Activated naive CD8-positive, alpha-beta T cell treated with anti-CD3 and anti-CD28 coated beads for 36 hours (primary cell): Measurements from ENCODE around the gene MADD. TPM values are rescaled to one million over a fixed set of nuclear protein-coding genes. Genes with fewer than 3 reads are reported as not detected.

Experiments used
- DNase-seq: peaks from one replicate; pipeline ENCODE4 v3.0.0; 2021
- H3K27ac Mint-ChIP-seq: one replicate; pipeline ENCODE4 v1.8.0; 2022; ENCODE audit warnings: mild to moderate bottlenecking, moderate library complexity, mixed read lengths
- H3K27me3 Mint-ChIP-seq: one replicate; pipeline ENCODE4 v1.8.0; 2022; ENCODE audit warnings: mild to moderate bottlenecking, mixed read lengths
- H3K36me3 Mint-ChIP-seq: one replicate; pipeline ENCODE4 v1.8.0; 2021; ENCODE audit warnings: mild to moderate bottlenecking, mixed read lengths
- H3K4me1 Mint-ChIP-seq: one replicate; pipeline ENCODE4 v1.8.0; 2021; ENCODE audit warnings: mixed read lengths
- H3K4me3 Mint-ChIP-seq: one replicate; pipeline ENCODE4 v1.8.0; 2022; ENCODE audit warnings: mild to moderate bottlenecking, moderate library complexity, mixed read lengths
- H3K9me3 Mint-ChIP-seq: one replicate; pipeline ENCODE4 v1.8.0; 2022; ENCODE audit warnings: mixed read lengths
- total RNA-seq, 2 experiments: library from RNA; stranded (reverse); gene quantifications; one replicate each; pipeline ENCODE4 v1.2.3, GENCODE V29; 2021

MADD gene
- total RNA-seq, 2 experiments from 2014 or later, result 50.9 to 51.2 TPM

DNA sequence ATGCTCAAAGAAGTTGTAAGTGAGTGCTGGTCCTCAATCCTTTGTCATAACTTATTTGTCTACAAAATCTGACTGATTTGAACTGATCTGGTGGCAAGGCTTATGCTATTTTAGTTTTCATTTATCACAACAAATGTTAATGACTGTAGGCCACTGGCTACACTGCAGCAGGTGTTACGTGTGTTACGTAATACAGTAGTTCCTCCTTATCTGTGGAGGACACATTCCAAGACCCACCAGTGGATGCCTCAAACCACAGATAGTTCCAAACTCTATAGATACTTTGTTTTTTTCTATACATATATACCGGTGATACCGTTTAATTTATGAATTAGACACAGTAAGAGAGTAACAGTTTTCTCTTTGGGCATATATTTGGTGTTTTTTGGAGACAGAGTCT lies 7.0 kb downstream of the MADD start:
- Mint-ChIP-seq H3K36me3 (peaks cover 12% of the 10 kb centered on the region), H3K27ac (no peak overlapping the region), H3K27me3 (no peaks in the 10 kb centered on the region), H3K4me1 (peaks cover 16% of the 10 kb centered on the region), H3K4me3 (no peak overlapping the region), H3K9me3 (no peaks in the 10 kb centered on the region)
- no peak for DNase-seq

DNA sequence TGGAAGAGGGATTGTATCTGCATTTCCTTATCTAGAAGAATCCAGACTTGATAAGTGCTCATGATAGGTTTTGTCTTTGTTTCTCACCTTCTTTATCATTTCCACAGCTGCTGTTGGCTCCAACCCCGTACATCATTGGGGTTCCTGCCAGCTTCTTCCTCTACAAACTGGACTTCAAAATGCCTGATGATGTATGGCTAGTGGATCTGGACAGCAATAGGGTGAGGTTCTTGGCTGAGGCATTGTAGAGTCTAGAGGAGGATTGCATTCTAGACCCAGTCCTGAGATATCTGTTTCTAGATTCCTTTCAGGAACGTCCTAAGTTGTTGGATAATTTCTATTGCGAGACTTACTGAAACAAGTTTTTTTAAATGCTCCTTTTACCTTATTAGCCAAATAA lies 8.1 kb downstream of the MADD start:
- no peak for DNase-seq
- peaks cover 16% of the 10 kb centered on the region for H3K36me3 Mint-ChIP-seq
- no peaks in the 10 kb centered on the region for H3K27me3 Mint-ChIP-seq
- no peak overlapping the region for H3K27ac Mint-ChIP-seq
- no peak overlapping the region for H3K4me3 Mint-ChIP-seq
- no peaks in the 10 kb centered on the region for H3K9me3 Mint-ChIP-seq
- H3K4me1 Mint-ChIP-seq, result peaks cover 6% of the 10 kb centered on the region

DNA sequence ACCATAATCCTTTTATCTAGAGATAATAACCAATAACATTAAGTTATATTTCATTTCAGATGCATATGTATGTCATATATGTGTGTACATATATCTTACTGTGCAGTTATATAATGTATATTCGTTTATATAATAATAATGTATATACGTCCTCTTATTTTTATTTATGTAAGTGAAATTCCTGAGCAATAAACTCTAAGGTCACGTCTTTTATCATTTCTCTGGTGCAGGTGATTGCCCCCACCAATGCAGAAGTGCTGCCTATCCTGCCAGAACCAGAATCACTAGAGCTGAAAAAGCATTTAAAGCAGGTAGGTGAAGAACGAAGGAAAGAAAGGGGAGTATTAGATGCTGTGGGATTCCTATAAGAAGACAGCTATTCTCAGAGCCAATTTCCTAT lies 8.8 kb downstream of the MADD start:
- peaks cover 16% of the 10 kb centered on the region for H3K36me3 Mint-ChIP-seq
- H3K27me3 Mint-ChIP-seq, result no peaks in the 10 kb centered on the region
- H3K9me3 Mint-ChIP-seq, result no peaks in the 10 kb centered on the region
- H3K4me1 Mint-ChIP-seq, result peaks cover 2% of the 10 kb centered on the region
- DNase-seq, result no peak
- no peak overlapping the region for H3K27ac Mint-ChIP-seq
- no peak overlapping the region for H3K4me3 Mint-ChIP-seq

DNA sequence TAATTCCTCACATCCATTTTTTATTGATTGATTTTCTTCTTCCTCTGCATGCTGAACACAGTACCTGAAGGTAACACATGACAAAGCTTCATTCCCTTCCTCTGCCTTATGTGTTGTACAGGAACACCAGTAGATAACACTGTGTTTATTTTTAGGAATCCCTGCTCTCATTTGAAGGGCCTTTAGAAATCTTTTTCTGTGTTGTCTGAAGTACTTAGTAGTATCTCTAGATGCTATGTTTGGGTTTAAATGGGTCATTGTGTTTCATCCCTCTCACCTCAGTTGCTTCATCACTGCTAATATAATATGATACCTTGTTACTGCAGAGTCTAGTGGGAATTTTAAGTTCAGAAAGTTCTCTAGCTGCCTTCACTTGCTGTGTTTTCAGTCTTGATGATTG lies 10.2 kb downstream of the MADD start:
- Mint-ChIP-seq H3K27me3 (no peaks in the 10 kb centered on the region), H3K4me3 (no peak overlapping the region), H3K9me3 (no peaks in the 10 kb centered on the region), H3K27ac (no peak overlapping the region), H3K4me1 (no peaks in the 10 kb centered on the region), H3K36me3 (peaks cover 18% of the 10 kb centered on the region)
- DNase-seq, result no peak

DNA sequence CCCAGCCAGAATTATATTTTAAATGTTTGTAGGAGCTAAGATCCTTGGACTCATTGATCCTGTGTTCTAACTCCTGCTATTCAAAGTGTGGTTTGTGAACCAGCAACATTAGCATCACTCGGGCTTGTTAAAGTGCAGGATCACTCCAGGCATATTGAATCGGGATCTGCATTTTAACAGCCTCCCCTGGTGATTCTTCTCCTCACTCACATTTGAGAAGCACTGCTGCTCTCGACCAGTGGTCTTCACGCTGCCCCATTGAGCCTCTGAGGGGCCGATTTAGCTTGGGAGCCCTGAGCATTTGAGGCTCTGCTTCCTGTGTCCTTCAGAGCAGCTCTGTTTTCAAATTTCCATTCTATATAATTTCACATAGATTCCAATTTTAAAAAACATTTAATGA lies 10.9 kb downstream of the MADD start:
- no peaks in the 10 kb centered on the region for H3K4me1 Mint-ChIP-seq
- no peak overlapping the region for H3K4me3 Mint-ChIP-seq
- H3K27me3 Mint-ChIP-seq, result no peaks in the 10 kb centered on the region
- H3K27ac Mint-ChIP-seq, result no peak overlapping the region
- no peaks in the 10 kb centered on the region for H3K9me3 Mint-ChIP-seq
- no peak for DNase-seq
- H3K36me3 Mint-ChIP-seq, result peaks cover 17% of the 10 kb centered on the region

DNA sequence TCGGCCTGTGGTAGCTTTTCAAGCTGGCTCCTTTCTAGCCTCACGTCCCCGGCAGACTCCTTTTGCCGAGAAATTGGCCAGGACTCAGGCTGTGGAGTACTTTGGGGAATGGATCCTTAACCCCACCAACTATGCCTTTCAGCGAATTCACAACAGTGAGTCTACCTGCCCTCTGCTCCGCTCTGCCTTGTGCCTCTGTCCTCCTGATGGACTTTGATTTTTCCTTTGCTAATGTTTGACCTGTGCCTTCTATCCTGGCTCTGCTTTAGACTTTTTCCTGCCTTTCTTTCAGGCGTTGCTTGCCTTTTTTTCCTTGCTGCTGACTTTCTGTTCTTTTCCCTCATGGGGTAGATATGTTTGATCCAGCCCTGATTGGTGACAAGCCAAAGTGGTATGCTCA lies 12.5 kb downstream of the MADD start:
- DNase-seq, result no peak
- Mint-ChIP-seq H3K4me3 (no peak overlapping the region), H3K4me1 (no peaks in the 10 kb centered on the region), H3K27ac (no peak overlapping the region), H3K9me3 (no peaks in the 10 kb centered on the region), H3K36me3 (peaks cover 14% of the 10 kb centered on the region), H3K27me3 (no peaks in the 10 kb centered on the region)

DNA sequence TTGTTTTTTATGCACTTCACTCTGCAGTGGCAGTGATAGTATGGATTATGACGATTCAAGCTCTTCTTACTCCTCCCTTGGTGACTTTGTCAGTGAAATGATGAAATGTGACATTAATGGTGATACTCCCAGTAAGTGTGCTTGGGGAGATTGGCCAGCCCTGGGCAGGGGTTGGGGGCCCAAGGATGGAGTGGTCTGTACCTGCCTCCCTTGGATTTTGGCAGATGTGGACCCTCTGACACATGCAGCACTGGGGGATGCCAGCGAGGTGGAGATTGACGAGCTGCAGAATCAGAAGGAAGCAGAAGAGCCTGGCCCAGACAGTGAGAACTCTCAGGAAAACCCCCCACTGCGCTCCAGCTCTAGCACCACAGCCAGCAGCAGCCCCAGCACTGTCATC lies 14.2 kb downstream of the MADD start:
- H3K9me3 Mint-ChIP-seq, result no peaks in the 10 kb centered on the region
- no peaks in the 10 kb centered on the region for H3K4me1 Mint-ChIP-seq
- H3K27me3 Mint-ChIP-seq, result no peaks in the 10 kb centered on the region
- no peak overlapping the region for H3K4me3 Mint-ChIP-seq
- H3K36me3 Mint-ChIP-seq, result peaks cover 14% of the 10 kb centered on the region
- no peak overlapping the region for H3K27ac Mint-ChIP-seq
- DNase-seq, result no peak

DNA sequence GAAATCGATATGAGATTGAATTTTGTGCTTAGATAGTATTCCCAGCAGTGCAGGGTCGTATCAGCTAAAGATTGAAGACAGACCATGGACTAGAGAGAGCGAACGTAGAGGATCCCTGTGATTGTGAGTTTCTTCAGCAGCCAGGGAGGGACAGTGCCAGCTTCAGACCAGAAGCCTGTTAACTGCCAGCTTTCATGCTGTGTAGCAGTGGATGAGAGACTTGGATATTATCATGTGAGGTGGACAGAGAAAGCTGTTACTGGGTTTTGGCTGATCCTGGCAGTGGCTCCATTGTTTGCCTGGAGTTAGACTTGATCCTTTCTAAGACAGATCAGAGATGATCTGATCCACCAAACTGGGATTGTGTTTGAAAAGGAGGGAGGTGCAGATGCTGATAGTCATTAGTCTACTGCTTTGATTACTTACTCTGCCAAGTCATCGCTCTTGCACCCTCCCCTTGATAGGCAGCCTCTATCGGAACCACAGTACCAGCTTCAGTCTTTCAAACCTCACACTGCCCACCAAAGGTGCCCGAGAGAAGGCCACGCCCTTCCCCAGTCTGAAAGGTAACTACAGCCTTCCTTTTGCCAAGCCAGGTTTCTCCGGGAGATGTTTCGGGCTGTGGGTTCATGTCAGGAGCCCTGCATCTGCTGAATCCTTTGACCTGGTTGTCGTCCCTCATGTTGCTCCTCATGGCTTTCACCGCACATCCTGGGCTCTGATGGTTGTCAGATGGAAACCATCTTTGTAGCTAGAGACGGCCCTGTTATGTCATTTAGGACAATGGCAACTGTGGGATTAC lies 16.2 kb downstream of the MADD start:
- Mint-ChIP-seq H3K4me1 (no peaks in the 10 kb centered on the region), H3K4me3 (no peak overlapping the region), H3K27me3 (no peaks in the 10 kb centered on the region), H3K9me3 (no peaks in the 10 kb centered on the region), H3K27ac (no peak overlapping the region), H3K36me3 (peaks cover 15% of the 10 kb centered on the region)
- DNase-seq, result no peak

DNA sequence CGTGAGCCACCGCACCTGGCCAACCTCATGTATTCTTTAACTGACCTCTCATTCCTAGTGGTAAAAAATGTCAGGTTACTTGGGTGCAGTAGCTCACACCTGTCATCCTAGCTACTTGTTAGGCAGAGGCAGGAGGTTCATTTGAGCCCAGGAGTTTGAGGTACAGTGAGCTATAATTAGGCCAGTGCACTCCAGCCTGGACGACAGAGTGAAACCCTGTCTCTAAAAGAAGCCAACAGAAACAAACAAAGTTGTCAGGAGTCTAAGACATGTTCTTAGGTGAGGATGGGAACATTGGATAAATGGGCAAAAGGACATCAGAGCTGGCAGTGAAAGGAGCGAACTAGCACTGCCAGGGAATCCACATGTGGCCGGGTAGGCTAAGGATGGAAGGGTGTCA lies 18.1 kb downstream of the MADD start:
- no peak for DNase-seq
- Mint-ChIP-seq H3K27me3 (no peaks in the 10 kb centered on the region), H3K9me3 (no peaks in the 10 kb centered on the region), H3K4me3 (no peak overlapping the region), H3K27ac (no peak overlapping the region), H3K36me3 (peaks cover 11% of the 10 kb centered on the region), H3K4me1 (no peaks in the 10 kb centered on the region)

DNA sequence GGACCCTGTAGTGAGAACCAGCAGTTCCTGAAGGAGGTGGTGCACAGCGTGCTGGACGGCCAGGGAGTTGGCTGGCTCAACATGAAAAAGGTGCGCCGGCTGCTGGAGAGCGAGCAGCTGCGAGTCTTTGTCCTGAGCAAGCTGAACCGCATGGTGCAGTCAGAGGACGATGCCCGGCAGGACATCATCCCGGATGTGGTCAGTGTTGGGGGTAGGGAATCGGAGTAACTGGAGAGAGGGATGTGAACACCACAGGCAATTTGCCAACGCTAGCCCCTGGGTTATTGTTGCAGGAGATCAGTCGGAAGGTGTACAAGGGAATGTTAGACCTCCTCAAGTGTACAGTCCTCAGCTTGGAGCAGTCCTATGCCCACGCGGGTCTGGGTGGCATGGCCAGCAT lies 19.9 kb downstream of the MADD start:
- H3K4me3 Mint-ChIP-seq, result no peak overlapping the region
- H3K4me1 Mint-ChIP-seq, result no peaks in the 10 kb centered on the region
- H3K9me3 Mint-ChIP-seq, result no peaks in the 10 kb centered on the region
- peaks cover 12% of the 10 kb centered on the region for H3K36me3 Mint-ChIP-seq
- no peak for DNase-seq
- no peaks in the 10 kb centered on the region for H3K27me3 Mint-ChIP-seq
- H3K27ac Mint-ChIP-seq, result no peak overlapping the region

DNA sequence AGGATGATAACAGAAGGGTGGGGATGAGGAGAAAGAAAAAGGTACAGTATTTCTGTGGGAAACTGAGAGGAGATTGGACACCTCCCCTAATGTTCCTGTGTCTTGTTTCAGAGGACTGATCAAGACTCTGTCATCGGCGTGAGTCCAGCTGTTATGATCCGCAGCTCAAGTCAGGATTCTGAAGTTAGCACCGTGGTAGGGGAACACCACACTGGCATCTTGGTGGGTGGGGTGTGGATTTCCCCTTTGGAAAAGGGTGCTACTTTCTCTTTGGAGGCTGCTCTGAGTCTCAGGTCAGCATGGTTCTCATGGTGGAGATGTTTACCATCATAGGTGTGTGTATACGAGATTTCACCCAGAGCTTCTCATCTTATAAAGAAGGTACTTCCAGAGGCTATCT lies 25.5 kb downstream of the MADD start:
- H3K27ac Mint-ChIP-seq, result no peak overlapping the region
- H3K4me1 Mint-ChIP-seq, result no peaks in the 10 kb centered on the region
- no peak overlapping the region for H3K4me3 Mint-ChIP-seq
- H3K27me3 Mint-ChIP-seq, result no peaks in the 10 kb centered on the region
- no peaks in the 10 kb centered on the region for H3K9me3 Mint-ChIP-seq
- peaks cover 34% of the 10 kb centered on the region for H3K36me3 Mint-ChIP-seq
- DNase-seq, result no peak

DNA sequence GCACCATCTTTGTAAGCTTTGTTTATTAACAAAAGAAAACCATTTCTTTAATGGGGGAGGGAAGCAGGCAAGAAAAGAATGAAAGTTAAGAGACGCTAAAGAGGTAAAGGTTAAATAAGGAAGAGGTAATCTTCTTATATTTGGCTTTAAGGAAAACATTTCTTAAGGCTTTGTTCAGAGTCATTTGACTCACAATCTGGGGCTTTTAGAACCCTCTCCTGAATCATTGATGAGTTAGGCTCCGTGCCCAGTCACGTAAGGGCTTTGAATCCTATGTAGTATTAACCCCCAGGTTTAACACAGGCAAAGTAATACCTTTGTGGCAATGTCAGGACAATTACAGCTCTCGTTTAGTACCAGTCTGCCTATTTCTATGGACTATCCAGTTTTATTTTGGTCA lies 26.1 kb downstream of the MADD start:
- Mint-ChIP-seq H3K9me3 (no peaks in the 10 kb centered on the region), H3K36me3 (peaks cover 36% of the 10 kb centered on the region), H3K27me3 (no peaks in the 10 kb centered on the region), H3K4me1 (no peaks in the 10 kb centered on the region), H3K27ac (no peak overlapping the region), H3K4me3 (no peak overlapping the region)
- no peak for DNase-seq

DNA sequence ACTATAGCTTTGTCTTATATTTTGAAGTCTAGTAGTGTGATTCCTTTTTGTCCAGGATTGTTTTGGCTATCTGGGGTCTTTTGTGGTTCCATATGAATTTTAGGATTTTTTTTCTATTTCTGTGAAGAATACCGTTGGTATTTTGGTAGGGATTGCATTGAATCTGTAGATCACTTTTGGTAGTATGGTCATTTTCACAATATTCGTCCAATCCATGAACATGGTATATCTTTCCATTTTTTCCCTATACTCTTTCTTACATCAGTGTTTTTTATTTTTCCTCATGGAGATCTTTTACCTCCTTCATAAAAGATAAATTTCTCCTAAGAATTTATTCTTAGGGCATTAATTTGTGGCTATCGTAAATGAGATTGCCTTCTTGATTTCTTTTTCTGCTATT lies 29.1 kb downstream of the MADD start:
- Mint-ChIP-seq H3K4me1 (peaks cover 8% of the 10 kb centered on the region), H3K27me3 (no peaks in the 10 kb centered on the region), H3K27ac (no peak overlapping the region), H3K9me3 (peaks cover 13% of the 10 kb centered on the region), H3K36me3 (peaks cover 59% of the 10 kb centered on the region), H3K4me3 (no peak overlapping the region)
- DNase-seq, result no peak

DNA sequence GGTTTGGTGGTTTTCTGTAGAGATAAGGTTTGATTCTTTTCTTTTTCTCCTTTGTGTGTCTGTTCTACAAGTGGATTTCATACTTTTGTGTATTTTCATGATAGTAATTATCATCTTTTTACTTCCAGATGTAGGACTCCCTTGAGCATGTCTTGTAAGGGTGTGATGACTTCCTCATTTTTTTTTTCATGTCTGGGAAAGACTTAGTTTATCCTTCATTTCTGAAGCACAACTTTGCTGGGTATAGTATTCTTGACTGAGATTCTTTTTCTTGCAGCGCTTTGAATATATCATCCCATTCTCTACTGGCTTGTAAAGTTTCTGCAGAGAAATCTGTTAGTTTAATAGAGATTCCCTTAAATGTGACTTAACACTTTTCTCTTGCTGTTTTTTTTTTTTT lies 32.9 kb downstream of the MADD start:
- H3K36me3 Mint-ChIP-seq, result peaks cover 64% of the 10 kb centered on the region
- H3K4me1 Mint-ChIP-seq, result peaks cover 8% of the 10 kb centered on the region
- H3K4me3 Mint-ChIP-seq, result no peak overlapping the region
- H3K27me3 Mint-ChIP-seq, result no peaks in the 10 kb centered on the region
- peak overlapping the region; percentile 62 for H3K27ac Mint-ChIP-seq
- H3K9me3 Mint-ChIP-seq, result peaks cover 14% of the 10 kb centered on the region
- no peak for DNase-seq

DNA sequence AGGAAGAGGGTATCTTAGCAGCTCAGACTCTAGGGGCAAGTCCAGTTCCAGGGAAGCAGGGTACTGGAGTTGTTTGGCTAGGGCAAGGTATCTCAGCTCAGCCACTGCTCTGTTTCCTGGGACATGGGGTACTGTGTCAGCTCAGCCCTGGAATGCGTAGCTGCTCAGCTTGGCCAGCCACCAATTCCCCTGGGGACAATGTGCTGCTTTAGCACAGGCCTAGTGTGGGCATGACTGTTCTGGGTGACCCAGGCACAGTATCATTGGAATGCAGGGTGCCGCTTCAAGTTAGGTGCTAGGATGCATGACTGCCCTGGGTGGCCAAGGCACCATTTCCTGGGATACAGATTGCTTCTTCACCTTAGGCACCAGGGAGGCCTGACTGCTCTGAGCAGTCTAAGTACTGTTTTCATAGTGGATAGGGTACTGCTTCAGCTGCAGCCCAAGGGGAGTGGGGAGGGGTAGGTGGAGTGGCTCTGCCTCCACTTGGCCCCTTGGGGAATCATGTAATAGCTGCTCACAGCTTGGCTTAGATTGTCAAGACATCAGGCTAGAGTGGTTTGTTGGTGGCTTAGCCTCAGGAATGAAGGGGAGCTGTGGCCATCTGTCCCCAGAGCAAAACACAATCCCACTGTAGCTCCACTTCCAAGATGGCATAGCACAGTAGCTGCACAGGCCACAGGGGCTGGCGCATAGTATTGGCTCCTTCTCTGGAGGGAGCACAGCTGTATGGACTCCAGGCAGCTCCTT lies 36.0 kb downstream of the MADD start:
- Mint-ChIP-seq H3K9me3 (peaks cover 14% of the 10 kb centered on the region), H3K27ac (no peak overlapping the region), H3K4me1 (peaks cover 8% of the 10 kb centered on the region), H3K27me3 (no peaks in the 10 kb centered on the region), H3K36me3 (peaks cover 40% of the 10 kb centered on the region), H3K4me3 (no peak overlapping the region)
- DNase-seq, result no peak

DNA sequence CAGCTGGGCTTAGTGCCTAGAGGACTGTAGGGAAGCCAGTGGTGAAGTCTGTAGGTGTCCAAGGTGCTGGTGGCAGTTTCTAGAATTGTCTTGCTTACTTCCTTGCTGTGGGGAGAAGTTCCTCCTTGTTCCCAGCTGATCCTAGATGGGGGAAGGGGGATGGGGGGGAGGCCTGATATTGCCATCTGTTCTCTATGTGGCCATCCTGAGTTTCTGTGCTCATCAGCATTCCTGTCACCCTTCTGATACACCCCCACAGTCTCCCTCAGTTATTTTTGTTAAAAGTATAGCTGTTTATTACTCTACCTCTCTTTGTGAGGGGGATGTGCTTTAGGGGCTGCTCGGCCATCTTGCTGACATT lies 36.5 kb downstream of the MADD start:
- H3K36me3 Mint-ChIP-seq, result peaks cover 40% of the 10 kb centered on the region
- H3K9me3 Mint-ChIP-seq, result peaks cover 14% of the 10 kb centered on the region
- H3K4me3 Mint-ChIP-seq, result no peak overlapping the region
- no peaks in the 10 kb centered on the region for H3K27me3 Mint-ChIP-seq
- H3K27ac Mint-ChIP-seq, result no peak overlapping the region
- H3K4me1 Mint-ChIP-seq, result peaks cover 8% of the 10 kb centered on the region
- no peak for DNase-seq
